T-helper 1 cell treated with Interleukin-12 subunit alpha and Interleukin-12 subunit beta and Interleukin-4 antibody, amounts not matched to agents 30 ng/mL and 1 ng/mL, for 36 hours (primary cell): ENCODE results near the gene CDC40. TPM values are rescaled to one million over a fixed set of nuclear protein-coding genes. Genes with fewer than 3 reads are reported as not detected.
"Not testable (repeated sequence)": the region's sequence is repeated elsewhere in the genome, so short reads cannot be mapped to it uniquely, and the experiment has no call there.

Experiments
- intact Hi-C: fragments of 100-400 bp; cut with micrococcal nuclease; formaldehyde crosslinking; loops from one replicate; pipeline ENCODE4 v1.15.1; 2024
- total RNA-seq: library from RNA; stranded (reverse); gene quantifications from 2 replicates; pipeline ENCODE4 v1.2.3, GENCODE V29; 2022

The CDC40 gene
- total RNA-seq, 1 donor from 2014 or later = 25.9 TPM

- intact Hi-C loops = no loop called here
Observed at GRCh38 chr6:110266996-110267395, 86.8 kb downstream of the CDC40 start.

DNA sequence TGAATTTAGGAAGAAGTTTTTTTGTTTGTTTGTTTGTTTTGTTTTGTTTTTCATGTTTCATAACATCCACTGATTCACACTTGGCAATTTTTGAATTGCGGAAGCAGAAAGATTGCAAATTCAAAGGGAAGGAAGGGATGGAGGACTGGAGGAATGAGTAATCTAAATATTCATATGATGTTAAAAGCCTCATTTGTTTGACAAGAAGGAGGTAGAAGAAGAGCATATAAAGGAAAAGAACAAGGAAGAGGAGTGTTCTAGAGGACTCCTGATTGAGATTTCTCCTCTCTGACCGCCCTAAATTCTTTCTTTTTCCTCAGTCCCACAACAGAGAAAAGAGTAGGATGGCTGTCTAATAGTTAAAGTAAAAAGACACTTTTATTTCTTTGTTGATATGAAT, 89.4 kb downstream of the CDC40 start:
- intact Hi-C loops = no loop called here

- intact Hi-C loops = no loop called here
Observed at GRCh38 chr6:110270165-110270564, 89.9 kb downstream of the CDC40 start.

GRCh38 chr6:110271732-110272022, 91.5 kb downstream of the CDC40 start:
- intact Hi-C loops = no loop called here

- intact Hi-C loops = not testable (repeated sequence)
Observed at GRCh38 chr6:110272781-110273180, 92.6 kb downstream of the CDC40 start.

DNA sequence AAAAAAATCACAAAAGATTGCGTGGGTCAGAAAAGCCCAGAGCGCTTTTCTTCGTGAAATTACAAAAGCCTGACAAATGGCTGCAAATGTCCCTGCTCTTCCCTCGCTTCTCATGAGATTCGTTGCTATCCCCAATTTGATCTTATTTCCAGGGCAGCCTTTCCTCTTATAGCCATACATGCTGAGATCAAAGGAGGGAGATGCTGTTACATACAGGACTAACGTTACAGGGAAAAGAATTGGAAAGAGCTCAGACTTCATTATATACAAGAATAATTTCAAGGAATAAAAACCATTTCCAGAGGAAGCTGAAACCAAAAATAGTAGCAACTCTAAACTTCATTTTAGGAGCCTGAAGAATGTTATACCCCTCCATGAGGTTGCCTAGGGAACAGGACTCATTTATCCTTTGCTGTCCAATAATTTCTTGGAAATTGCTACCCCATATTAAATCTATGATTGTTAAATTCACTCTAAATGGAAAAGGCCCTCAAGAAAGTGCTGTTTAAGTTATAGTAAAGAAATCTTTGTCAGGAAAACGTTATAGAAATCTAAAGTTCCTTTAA, 97.0 kb downstream of the CDC40 start:
- intact Hi-C loops = no loop called here

Other genes starting within 250 kb of the CDC40 start
- gene GPR6, start 202.1 kb upstream of the CDC40 start, total RNA-seq = not detected in 2 replicates
- gene WASF1, start 757 bp upstream of the CDC40 start, total RNA-seq = 0.34 and 0.44 TPM in 2 replicates
- not detected in 2 replicates for gene METTL24, start 177.9 kb downstream of the CDC40 start, total RNA-seq
- gene DDO, start 235.1 kb downstream of the CDC40 start, total RNA-seq = not detected in 2 replicates